ENCODE measurements around the gene MRPS10.

DNA sequence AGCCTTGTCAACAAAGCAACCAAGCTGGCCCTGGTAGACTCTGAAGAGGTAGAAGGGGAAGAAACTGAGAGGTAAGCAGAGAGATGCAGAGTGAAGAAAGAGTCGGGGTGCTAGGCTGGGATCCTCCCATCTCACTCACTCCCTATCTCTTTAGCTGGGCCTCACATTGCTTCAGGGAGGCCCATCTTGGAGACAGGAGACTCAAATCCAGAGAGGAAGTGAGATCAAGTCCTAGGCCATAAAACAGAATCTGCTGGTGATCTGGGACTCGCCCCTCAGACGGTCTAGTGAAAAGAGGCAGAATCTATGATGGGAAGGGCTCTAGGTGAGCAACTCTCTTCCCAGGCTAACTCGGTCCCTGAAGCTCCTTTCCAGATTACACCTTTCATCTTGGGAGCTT is 22.2 kb downstream of the MRPS10 start:
- TF ChIP-seq HOXA7 (CRISPR knock-in tag; IDR thresholded peaks at IDR 0.05) = no peak
- TF ChIP-seq CHD4 (IDR thresholded peaks at IDR 0.05; ENCODE audit: borderline replicate concordance) = no peak
- no peak for TF ChIP-seq POLR2A (IDR thresholded peaks at IDR 0.05; ENCODE audit: low read length)
- TF ChIP-seq, protein P1, sequence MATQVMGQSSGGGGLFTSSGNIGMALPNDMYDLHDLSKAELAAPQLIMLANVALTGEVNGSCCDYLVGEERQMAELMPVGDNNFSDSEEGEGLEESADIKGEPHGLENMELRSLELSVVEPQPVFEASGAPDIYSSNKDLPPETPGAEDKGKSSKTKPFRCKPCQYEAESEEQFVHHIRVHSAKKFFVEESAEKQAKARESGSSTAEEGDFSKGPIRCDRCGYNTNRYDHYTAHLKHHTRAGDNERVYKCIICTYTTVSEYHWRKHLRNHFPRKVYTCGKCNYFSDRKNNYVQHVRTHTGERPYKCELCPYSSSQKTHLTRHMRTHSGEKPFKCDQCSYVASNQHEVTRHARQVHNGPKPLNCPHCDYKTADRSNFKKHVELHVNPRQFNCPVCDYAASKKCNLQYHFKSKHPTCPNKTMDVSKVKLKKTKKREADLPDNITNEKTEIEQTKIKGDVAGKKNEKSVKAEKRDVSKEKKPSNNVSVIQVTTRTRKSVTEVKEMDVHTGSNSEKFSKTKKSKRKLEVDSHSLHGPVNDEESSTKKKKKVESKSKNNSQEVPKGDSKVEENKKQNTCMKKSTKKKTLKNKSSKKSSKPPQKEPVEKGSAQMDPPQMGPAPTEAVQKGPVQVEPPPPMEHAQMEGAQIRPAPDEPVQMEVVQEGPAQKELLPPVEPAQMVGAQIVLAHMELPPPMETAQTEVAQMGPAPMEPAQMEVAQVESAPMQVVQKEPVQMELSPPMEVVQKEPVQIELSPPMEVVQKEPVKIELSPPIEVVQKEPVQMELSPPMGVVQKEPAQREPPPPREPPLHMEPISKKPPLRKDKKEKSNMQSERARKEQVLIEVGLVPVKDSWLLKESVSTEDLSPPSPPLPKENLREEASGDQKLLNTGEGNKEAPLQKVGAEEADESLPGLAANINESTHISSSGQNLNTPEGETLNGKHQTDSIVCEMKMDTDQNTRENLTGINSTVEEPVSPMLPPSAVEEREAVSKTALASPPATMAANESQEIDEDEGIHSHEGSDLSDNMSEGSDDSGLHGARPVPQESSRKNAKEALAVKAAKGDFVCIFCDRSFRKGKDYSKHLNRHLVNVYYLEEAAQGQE (IDR thresholded peaks at IDR 0.05) = no peak
- no peak for TF ChIP-seq TP53 (CRISPR knock-in tag; IDR thresholded peaks at IDR 0.05)
- TF ChIP-seq, protein P2, sequence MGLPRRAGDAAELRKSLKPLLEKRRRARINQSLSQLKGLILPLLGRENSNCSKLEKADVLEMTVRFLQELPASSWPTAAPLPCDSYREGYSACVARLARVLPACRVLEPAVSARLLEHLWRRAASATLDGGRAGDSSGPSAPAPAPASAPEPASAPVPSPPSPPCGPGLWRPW (IDR thresholded peaks at IDR 0.05) = no peak
- TF ChIP-seq, protein P3, sequence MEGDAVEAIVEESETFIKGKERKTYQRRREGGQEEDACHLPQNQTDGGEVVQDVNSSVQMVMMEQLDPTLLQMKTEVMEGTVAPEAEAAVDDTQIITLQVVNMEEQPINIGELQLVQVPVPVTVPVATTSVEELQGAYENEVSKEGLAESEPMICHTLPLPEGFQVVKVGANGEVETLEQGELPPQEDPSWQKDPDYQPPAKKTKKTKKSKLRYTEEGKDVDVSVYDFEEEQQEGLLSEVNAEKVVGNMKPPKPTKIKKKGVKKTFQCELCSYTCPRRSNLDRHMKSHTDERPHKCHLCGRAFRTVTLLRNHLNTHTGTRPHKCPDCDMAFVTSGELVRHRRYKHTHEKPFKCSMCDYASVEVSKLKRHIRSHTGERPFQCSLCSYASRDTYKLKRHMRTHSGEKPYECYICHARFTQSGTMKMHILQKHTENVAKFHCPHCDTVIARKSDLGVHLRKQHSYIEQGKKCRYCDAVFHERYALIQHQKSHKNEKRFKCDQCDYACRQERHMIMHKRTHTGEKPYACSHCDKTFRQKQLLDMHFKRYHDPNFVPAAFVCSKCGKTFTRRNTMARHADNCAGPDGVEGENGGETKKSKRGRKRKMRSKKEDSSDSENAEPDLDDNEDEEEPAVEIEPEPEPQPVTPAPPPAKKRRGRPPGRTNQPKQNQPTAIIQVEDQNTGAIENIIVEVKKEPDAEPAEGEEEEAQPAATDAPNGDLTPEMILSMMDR (IDR thresholded peaks at IDR 0.05) = no peak
- TF ChIP-seq EHMT2 (IDR thresholded peaks at IDR 0.05; ENCODE audit: low read depth) = no peak
